GM12878 (cell line): ENCODE data around the gene PKN3. TPM values are rescaled to one million over a fixed set of nuclear protein-coding genes. Genes with fewer than 3 reads are reported as not detected.

Source experiments
- CUX1 ChIP-seq: IDR thresholded peaks from 2 replicates; pipeline ENCODE4 v1.6.1; 2012; ENCODE audit warnings: improper control_type of control experiment, low read depth, low read length; ENCODE audit not compliant: insufficient replicate concordance
- E2F4 ChIP-seq: IDR thresholded peaks from 2 replicates; pipeline ENCODE4 v1.6.1; 2012; ENCODE audit warnings: low read depth, low read length, improper control_type of control experiment
- E4F1 ChIP-seq: fragments of 450-650 bp; IDR thresholded peaks from 2 replicates; pipeline ENCODE4 v1.6.1; 2018; ENCODE audit warnings: borderline replicate concordance, mild to moderate bottlenecking; ENCODE audit not compliant: partially characterized antibody
- FOXM1 ChIP-seq: IDR thresholded peaks from 2 replicates; pipeline ENCODE4 v1.6.1; 2012; ENCODE audit warnings: low read depth, mild to moderate bottlenecking, inconsistent platforms, low read length, moderate library complexity
- IKZF1 ChIP-seq: fragments of 450-650 bp; conservative IDR thresholded peaks from 2 replicates; pipeline ENCODE4 v1.6.1; 2017; ENCODE audit warnings: antibody characterized with exemption, mild to moderate bottlenecking
- IRF3 ChIP-seq: fragments of 450-650 bp; IDR thresholded peaks from 2 replicates; pipeline ENCODE4 v1.6.1; 2014; ENCODE audit warnings: mild to moderate bottlenecking
- JUND ChIP-seq: IDR thresholded peaks from 2 replicates; pipeline ENCODE4 v1.6.1; 2012; ENCODE audit warnings: low read depth, mild to moderate bottlenecking, low read length, improper control_type of control experiment, moderate library complexity
- NFIC ChIP-seq: IDR thresholded peaks from 2 replicates; pipeline ENCODE4 v1.6.1; 2012; ENCODE audit warnings: low read depth, mild to moderate bottlenecking, inconsistent platforms, low read length, moderate library complexity
- POLR2A ChIP-seq: IDR thresholded peaks from 2 replicates; pipeline ENCODE4 v1.6.1; 2011; ENCODE audit warnings: low read depth, mild to moderate bottlenecking, low read length
- TCF12 ChIP-seq: IDR thresholded peaks from 2 replicates; pipeline ENCODE4 v1.6.1; 2011; ENCODE audit warnings: low read depth, mild to moderate bottlenecking, low read length
- USF1 ChIP-seq: IDR thresholded peaks from 2 replicates; pipeline ENCODE4 v1.6.1; 2011; ENCODE audit warnings: borderline replicate concordance, low read depth, mild to moderate bottlenecking, moderate library complexity, mixed read lengths, low read length; ENCODE audit not compliant: insufficient read depth; ENCODE audit errors: extremely low read length
- ZBTB40 ChIP-seq: fragments of 450-650 bp; IDR thresholded peaks from 2 replicates; pipeline ENCODE4 v1.6.1; 2016; ENCODE audit warnings: mild to moderate bottlenecking, moderate library complexity, borderline replicate concordance
- polyA plus RNA-seq, 11 experiments: library from polyadenylated mRNA; depleted of rRNA in 4 of 11; unstranded in 6 of 11; stranded (reverse) in 5 of 11; fragments of >200 nt; fragmentation: Nextera tagmentation in 4 of 11; fragmentation: Illumina TruSeq in 1 of 11; extraction: Ambion mirVana in 4 of 11; extraction: Trizol in 1 of 11; gene quantifications; 1 replicate in 1 of 11; 2 replicates in 10 of 11; pipeline versions ENCODE4 v1.2.1 to v1.2.3, GENCODE V29; 2011 to 2016; ENCODE audit warnings: inconsistent platforms in 2 of 11, missing spikeins in 2 of 11, low read depth in 1 of 11
- total RNA-seq, 4 experiments: library from RNA; depleted of rRNA in 3 of 4; stranded (reverse); fragments of >200 nt in 3 of 4; fragmentation: Illumina TruSeq in 1 of 4; extraction: Trizol in 1 of 4; gene quantifications; 2 replicates each; pipeline versions ENCODE4 v1.2.1 to v1.2.3, GENCODE V29; 2013 to 2021

Gene PKN3
- total and polyA plus RNA-seq, 10 of the 15 experiments (the other 5 are each of a cell fraction or from before 2014, with no cell fraction given), result 0.35 to 11.0 (median 3.3) TPM

GRCh38 chr9:128656416-128657343, 45.6 kb upstream of the PKN3 start, which contains the start of gene DYNC2I2 (continued):
- TF ChIP-seq CUX1 (no peak), E4F1 (peak; percentile 60), NFIC (no peak), IKZF1 (peak; percentile 99), JUND (no peak), POLR2A (peak; percentile 83), USF1 (no peak), FOXM1 (no peak), ZBTB40 (peak; percentile 42; the same call in 1 of the 2 replicates), IRF3 (no peak), TCF12 (peak; percentile 35; the same call in 1 of the 2 replicates), E2F4 (no peak)
